Upper lobe of right lung (tissue), 1 donor: Measurements from ENCODE around the gene TTLL7. TPM values are rescaled to one million over a fixed set of nuclear protein-coding genes. Genes with fewer than 3 reads are reported as not detected.

Experiments used
- ATAC-seq: fragments of 200-7000 bp; cut with Tn5 transposase; one replicate; pipeline ENCODE4 v1.9.1; 2020; ENCODE audit warnings: mild to moderate bottlenecking, moderate library complexity
- DNase-seq: peaks from one replicate; pipeline ENCODE4 v3.0.0-alpha.2; 2020
- H3K27ac ChIP-seq: fragments of 200-600 bp; one replicate; pipeline ENCODE4 v1.8.0; 2022
- H3K27me3 ChIP-seq: fragments of 200-600 bp; one replicate; pipeline ENCODE4 v1.8.0; 2022; ENCODE audit warnings: mild to moderate bottlenecking
- H3K36me3 ChIP-seq: fragments of 200-600 bp; one replicate; pipeline ENCODE4 v1.8.0; 2022
- H3K4me1 ChIP-seq: fragments of 200-600 bp; one replicate; pipeline ENCODE4 v1.8.0; 2022
- H3K4me3 ChIP-seq: fragments of 200-600 bp; one replicate; pipeline ENCODE4 v1.8.0; 2022; ENCODE audit warnings: mild to moderate bottlenecking
- H3K9me3 ChIP-seq: fragments of 200-600 bp; one replicate; pipeline ENCODE4 v1.8.0; 2022
- intact Hi-C: fragments of 100-400 bp; cut with DNase I; formaldehyde crosslinking; loops from one replicate; pipeline ENCODE4 v1.11.0; 2022
- total RNA-seq: library from RNA; stranded (reverse); fragmentation: NEBNext Ultra II Directional; extraction: Animal tissue kit (Norgen Biotek cat#: 25700); gene quantifications from one replicate; pipeline ENCODE4 v1.2.1, GENCODE V29; 2021
- TF ChIP-seq, protein P1 (sequence below): fragments of 200-600 bp; IDR thresholded peaks from one replicate; pipeline ENCODE4 v1.8.0; 2022; ENCODE audit warnings: antibody characterized with exemption
- donor health status: DM: no; HTN: yes; CAD: no; lungs with severe emphysema.

Gene TTLL7
- total RNA-seq, 1 donor from 2014 or later = 16.2 TPM

- ATAC-seq = no peak
- DNase-seq = no peak
- H3K27ac ChIP-seq = no peak overlapping the region
- intact Hi-C loops = no loop called here
- TF ChIP-seq, protein P1, sequence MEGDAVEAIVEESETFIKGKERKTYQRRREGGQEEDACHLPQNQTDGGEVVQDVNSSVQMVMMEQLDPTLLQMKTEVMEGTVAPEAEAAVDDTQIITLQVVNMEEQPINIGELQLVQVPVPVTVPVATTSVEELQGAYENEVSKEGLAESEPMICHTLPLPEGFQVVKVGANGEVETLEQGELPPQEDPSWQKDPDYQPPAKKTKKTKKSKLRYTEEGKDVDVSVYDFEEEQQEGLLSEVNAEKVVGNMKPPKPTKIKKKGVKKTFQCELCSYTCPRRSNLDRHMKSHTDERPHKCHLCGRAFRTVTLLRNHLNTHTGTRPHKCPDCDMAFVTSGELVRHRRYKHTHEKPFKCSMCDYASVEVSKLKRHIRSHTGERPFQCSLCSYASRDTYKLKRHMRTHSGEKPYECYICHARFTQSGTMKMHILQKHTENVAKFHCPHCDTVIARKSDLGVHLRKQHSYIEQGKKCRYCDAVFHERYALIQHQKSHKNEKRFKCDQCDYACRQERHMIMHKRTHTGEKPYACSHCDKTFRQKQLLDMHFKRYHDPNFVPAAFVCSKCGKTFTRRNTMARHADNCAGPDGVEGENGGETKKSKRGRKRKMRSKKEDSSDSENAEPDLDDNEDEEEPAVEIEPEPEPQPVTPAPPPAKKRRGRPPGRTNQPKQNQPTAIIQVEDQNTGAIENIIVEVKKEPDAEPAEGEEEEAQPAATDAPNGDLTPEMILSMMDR = no peak
- H3K4me1 ChIP-seq = no peaks in the 10 kb centered on the region
- no peaks in the 10 kb centered on the region for H3K9me3 ChIP-seq
- no peaks in the 10 kb centered on the region for H3K36me3 ChIP-seq
- no peaks in the 10 kb centered on the region for H3K27me3 ChIP-seq
- no peak overlapping the region for H3K4me3 ChIP-seq
Observed at GRCh38 chr1:84010136-84010535, 11.2 kb upstream of the TTLL7 start.

DNA sequence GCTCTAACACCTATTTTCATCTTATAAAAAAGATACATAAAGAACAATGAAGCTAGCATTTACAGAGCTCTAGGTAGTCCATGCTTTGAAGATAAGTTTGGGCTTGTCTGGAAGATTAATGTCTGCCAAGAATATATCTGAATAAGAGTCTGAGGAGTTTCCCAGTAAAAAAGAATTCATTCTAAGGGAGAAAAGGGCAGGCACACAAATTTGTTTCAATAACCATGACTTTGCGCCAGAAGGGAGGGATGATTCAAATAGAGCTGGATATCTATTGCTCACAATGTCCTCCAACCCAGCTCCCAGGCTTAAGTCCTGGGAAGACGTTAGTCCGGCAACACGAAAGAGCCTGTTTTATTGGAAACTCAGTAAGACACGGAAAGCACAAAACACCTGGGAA lies 9.7 kb upstream of the TTLL7 start:
- DNase-seq (no peak), ATAC-seq (no peak)
- no peaks in the 10 kb centered on the region for H3K36me3 ChIP-seq
- H3K9me3 ChIP-seq = no peaks in the 10 kb centered on the region
- no peak overlapping the region for H3K27ac ChIP-seq
- H3K4me3 ChIP-seq = no peak overlapping the region
- H3K27me3 ChIP-seq = no peaks in the 10 kb centered on the region
- intact Hi-C loops = no loop called here
- H3K4me1 ChIP-seq = no peaks in the 10 kb centered on the region
- TF ChIP-seq, protein P1 = no peak

DNA sequence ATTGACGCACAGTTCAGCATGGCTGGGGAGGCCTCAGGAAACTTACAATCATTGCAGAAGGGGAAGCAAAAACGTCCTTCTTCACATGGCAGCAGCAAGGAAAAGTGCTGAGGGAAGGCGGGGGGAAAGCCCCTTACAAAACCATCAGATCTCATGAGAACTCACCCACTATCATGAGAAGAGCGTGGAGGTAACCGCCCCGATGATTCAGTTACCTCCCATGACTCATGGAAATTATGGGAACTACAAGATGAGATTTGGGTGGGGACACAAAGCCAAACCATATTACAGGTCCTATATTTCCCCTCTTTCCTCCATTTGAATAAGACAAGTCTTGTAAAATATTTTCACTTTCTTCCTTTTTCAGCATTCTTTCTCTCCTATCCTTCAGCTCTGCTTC lies 7.7 kb upstream of the TTLL7 start:
- H3K4me3 ChIP-seq = no peak overlapping the region
- TF ChIP-seq, protein P1 = no peak
- DNase-seq (no peak), ATAC-seq (no peak)
- no peaks in the 10 kb centered on the region for H3K27me3 ChIP-seq
- intact Hi-C loops = no loop called here
- H3K4me1 ChIP-seq = no peaks in the 10 kb centered on the region
- H3K36me3 ChIP-seq = no peaks in the 10 kb centered on the region
- no peaks in the 10 kb centered on the region for H3K9me3 ChIP-seq
- no peak overlapping the region for H3K27ac ChIP-seq

DNA sequence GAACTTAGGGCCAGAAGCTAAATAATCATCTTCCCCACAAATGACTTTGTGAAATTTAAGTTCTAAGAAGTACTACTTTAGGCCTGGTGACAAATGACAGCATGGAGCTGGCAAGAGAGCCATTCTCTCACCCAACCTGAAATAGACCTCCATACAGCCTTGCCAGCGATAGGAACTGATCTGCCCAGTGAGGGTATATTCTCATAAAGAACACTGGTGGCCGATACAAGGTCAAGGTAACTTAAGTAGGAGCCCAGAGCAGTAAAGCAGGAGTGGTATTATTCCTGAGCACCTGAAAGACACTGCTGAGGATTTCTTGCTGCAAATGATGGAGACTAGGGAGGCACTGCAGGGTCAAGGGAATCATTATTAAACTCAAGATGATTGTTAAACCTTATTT lies 2.6 kb upstream of the TTLL7 start:
- Histone ChIP-seq H3K27ac (no peak overlapping the region), H3K36me3 (no peaks in the 10 kb centered on the region), H3K27me3 (no peaks in the 10 kb centered on the region), H3K4me1 (no peaks in the 10 kb centered on the region), H3K9me3 (no peaks in the 10 kb centered on the region), H3K4me3 (no peak overlapping the region)
- TF ChIP-seq, protein P1 = no peak
- intact Hi-C loops = no loop called here
- ATAC-seq (no peak), DNase-seq (no peak)

GRCh38 chr1:84000954-84001495 lies 2.1 kb upstream of the TTLL7 start:
- ATAC-seq = no peak
- TF ChIP-seq, protein P1 = no peak
- no peak overlapping the region for H3K27ac ChIP-seq
- H3K36me3 ChIP-seq = no peaks in the 10 kb centered on the region
- no peaks in the 10 kb centered on the region for H3K9me3 ChIP-seq
- no peaks in the 10 kb centered on the region for H3K27me3 ChIP-seq
- intact Hi-C loops = no loop called here
- DNase-seq = no peak
- no peaks in the 10 kb centered on the region for H3K4me1 ChIP-seq
- no peak overlapping the region for H3K4me3 ChIP-seq
